Endothelial cell (in vitro differentiated cells): ENCODE measurements around the gene NKX2-8. TPM values are rescaled to one million over a fixed set of nuclear protein-coding genes. Genes with fewer than 3 reads are reported as not detected.

Source experiments
- DNase-seq: peaks from one replicate; pipeline ENCODE4 v3.0.0; 2021; ENCODE audit warnings: low spot score
- H3K27ac Mint-ChIP-seq: one replicate; pipeline ENCODE4 v1.8.0; 2021; ENCODE audit warnings: mixed read lengths, inconsistent platforms; ENCODE audit not compliant: unreplicated experiment
- H3K27me3 Mint-ChIP-seq: one replicate; pipeline ENCODE4 v1.8.0; 2021; ENCODE audit warnings: mild to moderate bottlenecking, moderate library complexity, mixed read lengths, inconsistent platforms; ENCODE audit not compliant: unreplicated experiment
- H3K36me3 Mint-ChIP-seq: one replicate; pipeline ENCODE4 v1.8.0; 2021; ENCODE audit warnings: mild to moderate bottlenecking, low read depth, mixed read lengths, inconsistent platforms; ENCODE audit not compliant: unreplicated experiment
- H3K4me1 Mint-ChIP-seq: one replicate; pipeline ENCODE4 v1.8.0; 2021; ENCODE audit warnings: mild to moderate bottlenecking, mixed read lengths, inconsistent platforms; ENCODE audit not compliant: unreplicated experiment
- H3K4me3 Mint-ChIP-seq: one replicate; pipeline ENCODE4 v1.8.0; 2021; ENCODE audit warnings: mild to moderate bottlenecking, mixed read lengths, inconsistent platforms; ENCODE audit not compliant: unreplicated experiment
- H3K9me3 Mint-ChIP-seq: one replicate; pipeline ENCODE4 v1.8.0; 2021; ENCODE audit warnings: mixed read lengths, inconsistent platforms; ENCODE audit not compliant: unreplicated experiment
- total RNA-seq: library from RNA; stranded (reverse); fragmentation: NEBNext Ultra II Directional; extraction: Animal tissue kit (Norgen Biotek cat#: 25700); gene quantifications from one replicate; pipeline ENCODE4 v1.2.1, GENCODE V29; 2021; ENCODE audit not compliant: unreplicated experiment
- TF ChIP-seq, protein P1 (sequence below): fragments of 200-600 bp; sonication (generic); IDR thresholded peaks from one replicate; pipeline ENCODE4 v1.5.0; 2021; ENCODE audit warnings: antibody characterized with exemption; ENCODE audit not compliant: unreplicated experiment

The NKX2-8 gene
- total RNA-seq, 1 donor from 2014 or later: not detected

DNA sequence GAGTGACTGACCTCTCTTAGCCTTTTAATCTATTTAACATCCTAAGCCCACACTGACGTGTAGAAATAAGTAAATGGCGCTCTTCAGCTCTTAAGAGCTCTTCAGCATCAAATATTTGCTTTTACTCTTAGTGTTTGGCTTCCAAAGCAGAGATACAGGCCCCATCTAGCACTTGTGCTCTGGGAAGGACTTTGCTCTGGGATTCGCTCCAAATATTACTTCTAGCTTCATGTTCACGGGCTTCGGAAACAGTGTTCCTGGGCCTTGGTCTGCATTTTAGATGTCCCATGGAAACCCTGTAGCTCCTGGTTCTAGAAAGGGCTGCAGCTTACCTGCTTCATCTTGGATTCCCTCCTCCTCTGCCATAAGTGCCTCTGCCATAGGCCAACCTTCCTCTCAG lies 2.7 kb upstream of the NKX2-8 start:
- TF ChIP-seq, protein P1, sequence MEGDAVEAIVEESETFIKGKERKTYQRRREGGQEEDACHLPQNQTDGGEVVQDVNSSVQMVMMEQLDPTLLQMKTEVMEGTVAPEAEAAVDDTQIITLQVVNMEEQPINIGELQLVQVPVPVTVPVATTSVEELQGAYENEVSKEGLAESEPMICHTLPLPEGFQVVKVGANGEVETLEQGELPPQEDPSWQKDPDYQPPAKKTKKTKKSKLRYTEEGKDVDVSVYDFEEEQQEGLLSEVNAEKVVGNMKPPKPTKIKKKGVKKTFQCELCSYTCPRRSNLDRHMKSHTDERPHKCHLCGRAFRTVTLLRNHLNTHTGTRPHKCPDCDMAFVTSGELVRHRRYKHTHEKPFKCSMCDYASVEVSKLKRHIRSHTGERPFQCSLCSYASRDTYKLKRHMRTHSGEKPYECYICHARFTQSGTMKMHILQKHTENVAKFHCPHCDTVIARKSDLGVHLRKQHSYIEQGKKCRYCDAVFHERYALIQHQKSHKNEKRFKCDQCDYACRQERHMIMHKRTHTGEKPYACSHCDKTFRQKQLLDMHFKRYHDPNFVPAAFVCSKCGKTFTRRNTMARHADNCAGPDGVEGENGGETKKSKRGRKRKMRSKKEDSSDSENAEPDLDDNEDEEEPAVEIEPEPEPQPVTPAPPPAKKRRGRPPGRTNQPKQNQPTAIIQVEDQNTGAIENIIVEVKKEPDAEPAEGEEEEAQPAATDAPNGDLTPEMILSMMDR: no peak
- Mint-ChIP-seq H3K27ac (no peak overlapping the region), H3K4me1 (peaks cover 2% of the 10 kb centered on the region), H3K9me3 (no peaks in the 10 kb centered on the region), H3K27me3 (peaks cover 21% of the 10 kb centered on the region), H3K36me3 (no peaks in the 10 kb centered on the region), H3K4me3 (no peak overlapping the region)
- DNase-seq: no peak

DNA sequence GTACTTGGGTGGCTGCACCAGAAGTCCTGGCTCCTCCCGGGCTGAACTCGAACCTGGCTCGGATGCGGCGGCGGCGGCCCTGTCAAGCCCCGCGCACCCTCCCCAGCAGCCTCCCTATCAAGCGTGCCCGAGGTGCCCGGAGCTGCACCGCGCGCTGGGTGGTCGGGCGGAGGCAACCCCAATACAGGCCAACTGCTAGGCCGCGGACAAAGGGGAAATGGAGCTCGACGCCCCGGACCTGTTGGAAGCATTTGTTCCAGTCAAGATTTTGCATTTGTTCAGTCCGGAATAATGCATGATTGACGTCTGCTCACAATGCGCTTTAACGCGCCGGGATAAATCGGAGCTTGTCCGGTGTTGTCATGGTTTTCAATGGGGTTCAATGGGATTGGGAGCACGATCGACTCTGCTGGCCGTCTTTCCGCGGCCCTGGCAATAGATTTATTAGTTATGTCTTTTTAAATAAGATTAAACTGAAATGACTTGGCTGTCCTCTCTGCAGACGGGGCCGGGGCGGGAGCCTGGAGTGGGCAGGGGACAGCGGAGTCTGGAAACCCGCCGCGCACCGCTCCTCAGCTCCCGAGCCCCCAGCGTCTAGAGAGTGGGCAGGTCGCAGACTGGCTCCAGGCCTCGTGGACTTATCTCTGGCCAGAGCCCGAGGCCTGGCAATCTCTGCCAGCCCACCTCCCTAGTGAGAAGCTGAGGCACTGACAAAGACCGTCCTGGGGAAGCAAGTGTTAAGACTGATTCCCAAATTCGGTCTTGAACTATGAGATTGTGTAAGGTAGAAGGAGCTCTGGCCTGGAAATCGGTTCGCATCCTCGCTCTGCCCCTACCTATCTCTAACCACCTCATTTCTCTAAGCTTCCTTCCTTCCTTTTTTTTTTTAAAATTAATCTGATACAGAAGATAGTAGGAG lies 1.7 kb upstream of the NKX2-8 start:
- peaks cover 21% of the 10 kb centered on the region for H3K27me3 Mint-ChIP-seq
- TF ChIP-seq, protein P1: no peak
- no peak overlapping the region for H3K4me3 Mint-ChIP-seq
- H3K9me3 Mint-ChIP-seq: no peaks in the 10 kb centered on the region
- peaks cover 3% of the 10 kb centered on the region for H3K4me1 Mint-ChIP-seq
- H3K27ac Mint-ChIP-seq: no peak overlapping the region
- no peaks in the 10 kb centered on the region for H3K36me3 Mint-ChIP-seq
- no peak for DNase-seq

DNA sequence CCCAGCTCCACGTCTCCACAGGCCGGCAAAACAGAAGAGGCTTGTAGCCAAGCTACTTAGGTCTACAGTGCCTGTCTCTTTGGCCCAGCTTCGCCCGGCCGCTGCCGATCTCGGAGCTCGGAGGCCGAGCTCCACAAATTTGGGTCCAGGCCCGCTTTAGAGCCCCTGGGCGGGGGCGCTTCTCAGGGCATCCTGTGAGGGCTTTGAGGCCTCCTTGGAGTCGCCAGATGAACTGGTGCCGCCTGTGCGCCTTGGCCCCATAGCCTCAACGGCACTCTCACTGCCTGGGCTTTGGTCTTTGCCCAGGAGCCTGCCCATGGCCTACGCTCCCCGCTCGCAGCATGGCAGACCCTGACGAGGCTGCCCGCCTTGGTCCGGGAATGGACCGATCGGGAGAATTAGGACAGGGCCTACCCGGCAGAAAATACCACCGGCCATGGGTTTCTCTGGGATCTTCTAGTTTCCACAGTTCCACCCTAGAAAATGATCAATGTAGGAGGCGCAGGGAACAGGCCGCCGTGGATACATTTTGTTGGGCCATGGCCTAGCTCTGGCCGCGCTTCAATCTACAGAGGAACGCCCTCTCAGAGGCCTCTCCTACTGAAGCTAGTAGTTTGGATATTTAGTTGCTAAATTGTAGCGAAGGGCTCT lies 953 bp upstream of the NKX2-8 start:
- no peak for DNase-seq
- Mint-ChIP-seq H3K4me3 (no peak overlapping the region), H3K27ac (no peak overlapping the region), H3K4me1 (peaks cover 8% of the 10 kb centered on the region), H3K9me3 (no peaks in the 10 kb centered on the region), H3K36me3 (no peaks in the 10 kb centered on the region), H3K27me3 (peaks cover 20% of the 10 kb centered on the region)
- TF ChIP-seq, protein P1: no peak

DNA sequence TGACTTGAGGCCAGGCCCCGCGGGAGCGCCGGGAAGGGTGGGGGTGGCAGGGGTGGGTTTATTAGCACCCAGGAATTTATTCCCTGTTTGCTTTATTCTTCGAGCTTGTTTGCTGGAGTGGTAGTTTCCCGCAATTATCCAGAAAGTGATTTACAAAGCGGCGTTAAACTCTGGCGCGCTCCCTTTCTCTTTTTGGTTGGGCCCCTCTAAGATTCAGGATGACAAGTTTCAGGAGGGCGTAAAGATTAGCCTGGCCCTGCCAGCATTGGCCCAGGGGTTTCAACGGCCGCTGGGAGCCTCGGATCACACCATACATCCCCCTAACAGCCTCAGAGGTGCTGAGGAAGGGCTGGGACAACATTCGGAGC lies 444 bp upstream of the NKX2-8 start:
- H3K4me3 Mint-ChIP-seq: no peak overlapping the region
- no peak overlapping the region for H3K27ac Mint-ChIP-seq
- TF ChIP-seq, protein P1: no peak
- H3K4me1 Mint-ChIP-seq: peaks cover 8% of the 10 kb centered on the region
- H3K9me3 Mint-ChIP-seq: no peaks in the 10 kb centered on the region
- H3K36me3 Mint-ChIP-seq: no peaks in the 10 kb centered on the region
- no peak for DNase-seq
- peaks cover 22% of the 10 kb centered on the region for H3K27me3 Mint-ChIP-seq
